GM12873 (cell line): Measurements from ENCODE around the gene SEZ6L.
A peak's percentile ranks its signal among the peaks of the same experiment; 100 is the strongest.

ENCODE experiments used
- TF ChIP-seq, protein P1 (sequence below): IDR thresholded peaks from 2 replicates; pipeline ENCODE4 v1.5.1; 2012; ENCODE audit warnings: low read depth, mild to moderate bottlenecking, moderate library complexity, low read length, control low read depth; ENCODE audit not compliant: insufficient read depth; ENCODE audit errors: missing control alignments

SEZ6L gene

DNA sequence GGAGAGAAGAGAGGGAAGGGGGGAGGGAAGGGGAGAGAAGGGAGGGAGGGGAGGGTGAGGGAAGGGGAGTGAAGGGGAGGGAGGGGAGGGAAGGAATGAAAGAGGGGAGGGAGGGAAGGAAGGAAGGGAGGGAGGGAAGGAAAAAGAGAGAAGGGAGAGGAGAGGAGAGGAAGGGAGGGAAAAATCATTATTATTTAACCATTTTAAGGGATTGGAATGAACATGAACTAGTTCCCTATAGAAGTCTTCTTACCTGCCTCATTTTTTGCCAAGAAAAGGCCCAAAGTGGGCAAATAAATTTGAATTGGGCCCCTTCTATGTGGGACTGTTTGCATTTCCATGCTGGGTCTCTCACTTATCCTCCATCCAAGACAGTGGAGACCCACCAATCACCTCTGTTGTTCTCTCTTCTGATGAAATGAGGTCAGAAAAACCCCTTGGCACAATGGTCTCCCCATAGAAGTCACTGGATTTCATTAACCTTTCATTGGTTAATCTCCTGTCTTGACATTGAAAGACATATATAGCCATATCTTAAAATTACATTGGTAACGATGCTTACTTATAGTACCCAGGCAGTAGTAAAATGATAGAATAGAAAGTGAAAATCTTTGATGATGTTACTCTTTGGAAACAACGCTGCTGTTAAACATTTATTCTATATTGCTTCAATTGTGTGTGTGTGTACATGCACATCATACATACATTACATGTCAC is 179.7 kb downstream of the SEZ6L start:
- TF ChIP-seq, protein P1, sequence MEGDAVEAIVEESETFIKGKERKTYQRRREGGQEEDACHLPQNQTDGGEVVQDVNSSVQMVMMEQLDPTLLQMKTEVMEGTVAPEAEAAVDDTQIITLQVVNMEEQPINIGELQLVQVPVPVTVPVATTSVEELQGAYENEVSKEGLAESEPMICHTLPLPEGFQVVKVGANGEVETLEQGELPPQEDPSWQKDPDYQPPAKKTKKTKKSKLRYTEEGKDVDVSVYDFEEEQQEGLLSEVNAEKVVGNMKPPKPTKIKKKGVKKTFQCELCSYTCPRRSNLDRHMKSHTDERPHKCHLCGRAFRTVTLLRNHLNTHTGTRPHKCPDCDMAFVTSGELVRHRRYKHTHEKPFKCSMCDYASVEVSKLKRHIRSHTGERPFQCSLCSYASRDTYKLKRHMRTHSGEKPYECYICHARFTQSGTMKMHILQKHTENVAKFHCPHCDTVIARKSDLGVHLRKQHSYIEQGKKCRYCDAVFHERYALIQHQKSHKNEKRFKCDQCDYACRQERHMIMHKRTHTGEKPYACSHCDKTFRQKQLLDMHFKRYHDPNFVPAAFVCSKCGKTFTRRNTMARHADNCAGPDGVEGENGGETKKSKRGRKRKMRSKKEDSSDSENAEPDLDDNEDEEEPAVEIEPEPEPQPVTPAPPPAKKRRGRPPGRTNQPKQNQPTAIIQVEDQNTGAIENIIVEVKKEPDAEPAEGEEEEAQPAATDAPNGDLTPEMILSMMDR, result no peak

DNA sequence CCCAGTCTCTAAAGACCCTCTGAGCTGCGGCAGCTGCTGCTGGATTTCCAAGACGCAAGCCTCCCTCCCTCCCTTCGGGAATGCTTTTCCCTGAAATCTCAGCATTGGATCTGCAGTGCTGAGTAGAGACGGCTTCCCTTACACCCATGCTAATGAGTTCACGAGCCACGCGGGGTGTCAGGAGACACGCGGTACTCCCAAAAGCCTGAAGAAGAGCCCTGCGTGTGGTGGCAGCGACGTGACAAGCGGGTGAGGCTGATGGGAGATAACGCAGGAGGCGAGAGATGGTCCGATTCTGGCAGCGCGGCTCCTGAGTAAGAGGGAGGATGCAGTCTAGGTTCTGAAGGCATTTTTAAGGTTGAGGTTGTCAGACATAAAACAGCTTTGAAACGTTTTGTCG is 185.4 kb downstream of the SEZ6L start:
- TF ChIP-seq, protein P1, result no peak

DNA sequence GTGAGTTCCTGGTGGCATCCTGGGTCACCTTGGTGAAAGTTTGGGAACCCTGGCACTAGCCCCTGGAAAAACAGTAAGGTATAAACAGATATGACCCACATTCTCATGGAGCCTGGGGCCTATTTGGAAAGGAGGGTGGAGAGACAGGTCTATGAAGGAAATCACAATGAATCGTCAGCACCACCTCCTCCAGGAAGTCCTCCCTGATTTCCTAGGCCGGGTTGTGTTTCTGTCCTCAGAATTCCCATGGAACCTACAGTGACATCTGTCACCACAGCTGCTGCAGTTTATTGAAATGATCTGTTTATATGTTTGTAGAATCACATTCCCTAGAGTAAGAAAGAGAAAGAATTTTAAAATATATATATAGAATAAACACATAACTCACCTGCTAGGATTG is 188.0 kb downstream of the SEZ6L start:
- TF ChIP-seq, protein P1, result no peak

DNA sequence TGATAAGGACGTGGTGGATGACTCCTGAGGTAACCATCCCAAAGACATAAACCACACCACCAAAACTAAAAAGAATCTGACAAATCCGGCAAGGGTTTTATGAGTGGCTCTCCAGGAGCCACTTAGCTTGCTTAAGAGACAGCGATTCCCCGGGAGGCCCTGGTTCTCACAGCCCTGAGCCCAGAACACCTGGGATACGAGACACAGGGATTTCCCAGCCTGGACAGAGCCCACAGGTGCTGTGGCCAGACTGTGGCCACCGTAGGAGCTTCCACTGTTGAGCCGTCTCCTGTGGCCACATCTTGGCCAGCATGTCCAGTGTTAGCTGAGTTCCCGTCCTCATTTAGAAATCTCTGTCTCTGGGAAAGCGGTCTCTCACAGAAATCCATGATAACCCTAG is 188.6 kb downstream of the SEZ6L start:
- TF ChIP-seq, protein P1, result no peak

DNA sequence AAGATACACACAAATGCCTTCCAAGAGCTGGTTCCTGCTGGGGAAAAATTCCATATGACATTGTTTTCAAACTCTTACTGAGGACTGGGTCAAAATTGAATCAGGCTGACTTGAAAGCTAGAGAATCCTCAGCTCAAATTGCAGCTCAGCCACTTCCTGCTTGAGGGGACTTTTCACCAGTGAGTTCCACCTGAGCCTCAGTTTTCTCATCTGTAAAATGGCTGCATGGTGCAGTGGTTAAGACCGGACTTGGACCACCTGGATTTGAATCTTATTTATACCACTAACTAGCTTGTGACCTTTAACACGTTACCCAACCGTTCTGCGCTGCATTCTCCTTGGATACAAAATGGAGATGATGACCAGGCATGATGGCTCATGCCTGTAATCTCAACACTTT is 189.9 kb downstream of the SEZ6L start:
- TF ChIP-seq, protein P1, result no peak

DNA sequence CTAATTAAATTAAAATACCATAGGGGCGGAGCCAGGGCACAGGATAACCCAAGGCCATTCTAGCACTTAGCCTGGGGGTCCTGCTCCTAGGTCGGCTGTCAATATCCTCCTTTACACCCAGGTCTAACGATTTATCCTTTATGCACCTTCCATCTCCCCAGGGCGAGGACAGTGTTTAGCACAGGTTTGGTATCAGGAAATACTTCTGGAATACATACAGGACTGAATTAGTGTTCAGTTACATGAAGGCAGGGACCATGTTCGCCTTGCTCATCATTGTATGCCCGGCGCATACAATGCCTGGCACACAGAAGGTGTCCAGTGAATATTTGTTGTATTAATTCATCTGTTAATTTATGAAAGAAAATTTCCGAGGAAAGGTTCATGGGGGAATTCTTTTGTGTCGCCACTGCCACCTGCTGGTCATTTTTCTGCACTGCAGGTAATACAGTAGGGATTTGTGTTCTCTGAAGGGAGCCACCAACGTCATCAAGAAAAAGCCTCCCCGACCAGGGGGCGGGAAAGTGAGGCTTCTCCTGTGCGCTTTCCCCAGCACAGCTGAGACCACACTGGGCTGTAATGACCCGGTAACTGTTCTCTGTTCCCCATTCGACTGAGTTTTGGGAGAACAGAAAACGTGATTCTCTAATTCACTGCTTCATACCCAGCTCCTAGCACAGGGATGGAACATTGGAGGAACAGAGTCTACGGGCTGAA is 191.1 kb downstream of the SEZ6L start:
- TF ChIP-seq, protein P1, result peak; percentile 85

DNA sequence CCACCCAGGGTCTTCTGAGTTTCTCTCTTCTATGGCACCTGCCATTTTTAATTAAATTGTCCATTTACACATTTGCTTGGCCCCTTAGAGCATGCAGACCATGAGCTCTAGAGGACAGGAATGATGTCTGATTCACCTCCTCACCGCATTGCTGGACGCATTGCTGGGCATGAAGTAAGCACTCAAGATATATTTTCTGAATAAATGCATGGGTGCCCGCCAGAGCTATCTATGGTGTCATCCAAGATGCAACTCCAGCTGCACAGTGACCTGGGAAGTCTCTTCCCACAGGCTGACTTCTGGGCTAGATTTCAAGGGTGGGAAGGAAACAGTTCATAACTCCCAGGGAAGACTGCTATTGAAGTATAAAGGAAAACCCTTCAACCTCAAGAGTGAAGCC is 193.2 kb downstream of the SEZ6L start:
- TF ChIP-seq, protein P1, result no peak
